CMK (cell line): Measurements from ENCODE around the gene CUX1.
"Not testable (repeated sequence)": the region's sequence is repeated elsewhere in the genome, so short reads cannot be mapped to it uniquely, and the experiment has no call there.

ENCODE experiments used
- DNase-seq: peaks from one replicate; pipeline ENCODE4 v3.0.0-alpha.2; 2010; ENCODE audit warnings: low read depth

Gene CUX1

GRCh38 chr7:101984133-101984879 lies 166.9 kb downstream of the CUX1 start:
- DNase-seq: no peak

GRCh38 chr7:101985057-101985902 lies 167.9 kb downstream of the CUX1 start:
- no peak for DNase-seq

GRCh38 chr7:101985903-101986734 lies 168.7 kb downstream of the CUX1 start:
- no peak for DNase-seq

- no peak for DNase-seq
Measured at GRCh38 chr7:101987494-101987893, 170.1 kb downstream of the CUX1 start.

GRCh38 chr7:101988060-101988459 lies 170.6 kb downstream of the CUX1 start:
- DNase-seq: not testable (repeated sequence)

- no peak for DNase-seq
Measured at GRCh38 chr7:101988513-101988912, 171.1 kb downstream of the CUX1 start.

- DNase-seq: no peak
Measured at GRCh38 chr7:101989101-101989500, 171.7 kb downstream of the CUX1 start.

GRCh38 chr7:101990811-101991418 lies 173.5 kb downstream of the CUX1 start:
- DNase-seq: no peak

- no peak for DNase-seq
Measured at GRCh38 chr7:101991860-101992259, 174.4 kb downstream of the CUX1 start.

- no peak for DNase-seq
Measured at GRCh38 chr7:101993311-101993710, 175.9 kb downstream of the CUX1 start.

- no peak for DNase-seq
Measured at GRCh38 chr7:101995121-101995520, 177.7 kb downstream of the CUX1 start.

GRCh38 chr7:101996131-101996691 lies 178.8 kb downstream of the CUX1 start:
- DNase-seq: no peak

- DNase-seq: no peak
Measured at GRCh38 chr7:101996876-101997275, 179.4 kb downstream of the CUX1 start.

GRCh38 chr7:101998029-101998905 lies 180.8 kb downstream of the CUX1 start:
- DNase-seq: no peak

GRCh38 chr7:101998906-101999240 lies 181.4 kb downstream of the CUX1 start:
- no peak for DNase-seq

- no peak for DNase-seq
Measured at GRCh38 chr7:101999393-101999792, 182.0 kb downstream of the CUX1 start.

GRCh38 chr7:102000123-102000522 lies 182.7 kb downstream of the CUX1 start:
- DNase-seq: no peak

- DNase-seq: no peak
Measured at GRCh38 chr7:102004229-102004628, 186.8 kb downstream of the CUX1 start.

GRCh38 chr7:102004848-102005247 lies 187.4 kb downstream of the CUX1 start:
- no peak for DNase-seq

- no peak for DNase-seq
Measured at GRCh38 chr7:102005933-102006480, 188.6 kb downstream of the CUX1 start.
